Gastrocnemius medialis (tissue), 4 donors: ENCODE results near the gene PPP2R5C. TPM values are rescaled to one million over a fixed set of nuclear protein-coding genes. Genes with fewer than 3 reads are reported as not detected.

ENCODE experiments used
- ATAC-seq, 2 donors: fragments of 150-250 bp; one replicate each; pipeline ENCODE4 v1.9.1; 2016
- DNase-seq, 2 donors: peaks; one replicate each; pipeline ENCODE4 v3.0.0-alpha.2; 2019
- H3K27ac ChIP-seq, 4 donors: fragments of 200-600 bp; sonication (generic); 1 replicate in 1 of 4; 2 replicates in 3 of 4; pipeline ENCODE4 v1.5.1; 2016 to 2018; ENCODE audit warnings: mild to moderate bottlenecking in 2 of 4, moderate library complexity in 1 of 4
- H3K27me3 ChIP-seq, 3 donors: fragments of 200-600 bp; sonication (generic) in 2 of 3; 1 replicate in 1 of 3; 2 replicates in 2 of 3; pipeline versions ENCODE4 v1.5.1 to v1.6.0; 2016 to 2019; ENCODE audit warnings: mild to moderate bottlenecking in 1 of 3, moderate library complexity in 1 of 3
- H3K36me3 ChIP-seq, 2 donors: fragments of 200-600 bp; sonication (generic) in 1 of 2; one replicate each; pipeline ENCODE4 v1.5.1; 2017 to 2018
- H3K4me1 ChIP-seq, 2 donors: fragments of 200-600 bp; sonication (generic) in 1 of 2; one replicate each; pipeline ENCODE4 v1.5.1; 2016 to 2017; ENCODE audit warnings: mild to moderate bottlenecking in 2 of 2
- H3K4me3 ChIP-seq, 4 donors: fragments of 200-600 bp; sonication (generic) in 3 of 4; 1 replicate in 1 of 4; 2 replicates in 3 of 4; pipeline ENCODE4 v1.5.1; 2016 to 2019; ENCODE audit warnings: mild to moderate bottlenecking in 2 of 4
- H3K9me3 ChIP-seq, 3 donors: fragments of 200-600 bp; sonication (generic) in 2 of 3; 1 replicate in 1 of 3; 2 replicates in 2 of 3; pipeline ENCODE4 v1.5.1; 2016 to 2019
- POLR2A ChIP-seq, 2 donors: fragments of 450-650 bp; IDR thresholded peaks; one replicate each; pipeline ENCODE4 v1.6.1; 2017; ENCODE audit warnings: antibody characterized with exemption in 2 of 2, mild to moderate bottlenecking in 2 of 2, moderate library complexity in 2 of 2
- in situ Hi-C, 4 donors: fragments of 200-750 bp; cut with MboI; loops; one replicate each; pipeline versions ENCODE4 v1.15.0 to v1.8.0; 2017; ENCODE audit warnings: low sequenced_read_pairs in 4 of 4
- intact Hi-C: fragments of 100-400 bp; cut with DNase I; formaldehyde crosslinking; loops from one replicate; pipeline ENCODE4 v1.15.1; 2023; ENCODE audit warnings: low total_unique reads
- total RNA-seq, 4 donors: library from RNA; depleted of rRNA; stranded (reverse); fragments of >200 nt; gene quantifications; one replicate each; pipeline versions ENCODE4 v1.1.0 to v1.2.3, GENCODE V29; 2016
- TF ChIP-seq, protein P1 (sequence below), 5 experiments: fragments of 450-650 bp in 3 of 5; fragments of 200-600 bp in 2 of 5; sonication (generic) in 2 of 5; IDR thresholded peaks in 4 of 5; conservative IDR thresholded peaks in 1 of 5; 1 replicate in 4 of 5; 2 replicates in 1 of 5; pipeline ENCODE4 v1.5.1; 2016 to 2019; ENCODE audit warnings: antibody characterized with exemption in 5 of 5, mild to moderate bottlenecking in 3 of 5, moderate library complexity in 3 of 5

The PPP2R5C gene
- total RNA-seq, 4 donors from 2014 or later: 35.4 to 65.9 (median 49.3) TPM

DNA sequence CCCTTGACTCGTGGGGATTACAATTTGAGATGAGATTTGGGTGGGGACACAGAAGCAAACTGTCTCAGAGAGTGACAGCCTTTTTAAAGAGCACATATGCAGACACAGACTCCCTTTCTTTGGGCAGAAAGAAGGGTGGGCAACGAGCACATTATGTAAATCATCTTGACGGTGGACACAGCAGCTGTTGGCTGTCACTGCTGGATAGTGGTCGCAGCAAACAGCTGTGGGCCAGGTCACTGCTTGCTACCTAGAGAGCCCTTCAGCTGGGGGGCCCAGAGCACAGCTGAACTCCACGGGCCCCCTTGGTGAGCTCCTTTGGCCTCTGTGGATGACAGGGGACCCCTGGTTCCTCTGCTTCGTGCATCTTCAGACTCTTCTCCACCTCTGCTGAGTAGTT, 23.1 kb downstream of the PPP2R5C start:
- Histone ChIP-seq H3K4me3 (no peak overlapping the region), H3K36me3 (no peaks in the 10 kb centered on the region), H3K27ac (no peak overlapping the region), H3K27me3 (no peaks in the 10 kb centered on the region), H3K9me3 (no peaks in the 10 kb centered on the region), H3K4me1 (peaks cover 4 to 20% of the 10 kb centered on the region in 2 donors)
- intact Hi-C loops: no loop called here
- in situ Hi-C loops: no loop called here
- TF ChIP-seq, protein P1, sequence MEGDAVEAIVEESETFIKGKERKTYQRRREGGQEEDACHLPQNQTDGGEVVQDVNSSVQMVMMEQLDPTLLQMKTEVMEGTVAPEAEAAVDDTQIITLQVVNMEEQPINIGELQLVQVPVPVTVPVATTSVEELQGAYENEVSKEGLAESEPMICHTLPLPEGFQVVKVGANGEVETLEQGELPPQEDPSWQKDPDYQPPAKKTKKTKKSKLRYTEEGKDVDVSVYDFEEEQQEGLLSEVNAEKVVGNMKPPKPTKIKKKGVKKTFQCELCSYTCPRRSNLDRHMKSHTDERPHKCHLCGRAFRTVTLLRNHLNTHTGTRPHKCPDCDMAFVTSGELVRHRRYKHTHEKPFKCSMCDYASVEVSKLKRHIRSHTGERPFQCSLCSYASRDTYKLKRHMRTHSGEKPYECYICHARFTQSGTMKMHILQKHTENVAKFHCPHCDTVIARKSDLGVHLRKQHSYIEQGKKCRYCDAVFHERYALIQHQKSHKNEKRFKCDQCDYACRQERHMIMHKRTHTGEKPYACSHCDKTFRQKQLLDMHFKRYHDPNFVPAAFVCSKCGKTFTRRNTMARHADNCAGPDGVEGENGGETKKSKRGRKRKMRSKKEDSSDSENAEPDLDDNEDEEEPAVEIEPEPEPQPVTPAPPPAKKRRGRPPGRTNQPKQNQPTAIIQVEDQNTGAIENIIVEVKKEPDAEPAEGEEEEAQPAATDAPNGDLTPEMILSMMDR (IDR thresholded peaks at IDR 0.05 in 4 of 5, conservative IDR thresholded peaks at IDR 0.05 in 1 of 5): no peak
- TF ChIP-seq POLR2A (IDR thresholded peaks at IDR 0.05): no peak
- DNase-seq: no peak
- ATAC-seq: no peak

DNA sequence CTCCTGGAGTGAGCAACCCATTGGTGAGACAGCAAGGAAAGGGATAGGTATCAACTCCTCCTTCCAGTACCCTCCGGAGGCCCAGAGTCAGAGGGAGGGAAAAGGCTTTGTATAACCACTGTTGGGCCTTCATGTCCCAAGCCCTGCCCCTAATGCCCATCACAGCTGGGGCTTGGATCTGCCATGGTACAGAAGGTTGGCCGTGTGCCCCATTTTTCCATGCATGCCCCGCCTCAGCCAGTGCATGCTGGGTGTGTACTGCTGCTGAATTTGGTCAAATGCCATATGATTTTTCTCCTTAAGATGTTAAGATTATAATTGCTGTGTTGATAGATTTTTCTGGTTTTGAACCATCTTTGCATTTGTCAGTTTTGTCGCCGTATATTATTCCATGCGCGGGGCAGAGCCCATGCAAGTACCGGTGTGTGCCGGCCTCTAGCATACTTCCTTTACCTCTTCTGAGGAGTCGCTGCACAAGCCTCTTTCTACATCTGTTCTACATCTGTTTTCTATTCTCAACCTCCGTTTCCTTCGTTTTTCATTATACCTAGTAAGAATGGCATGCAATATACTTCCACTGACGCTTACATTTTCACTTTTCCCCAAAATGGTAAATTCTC, 26.6 kb downstream of the PPP2R5C start:
- intact Hi-C loops (no loop called here), in situ Hi-C loops (no loop called here)
- DNase-seq (no peak), ATAC-seq (no peak)
- no peaks in the 10 kb centered on the region for H3K9me3 ChIP-seq
- H3K27me3 ChIP-seq: no peaks in the 10 kb centered on the region
- H3K4me1 ChIP-seq: peaks cover 11 to 12% of the 10 kb centered on the region in 2 donors
- H3K36me3 ChIP-seq: no peaks in the 10 kb centered on the region
- no peak overlapping the region for H3K27ac ChIP-seq
- no peak overlapping the region for H3K4me3 ChIP-seq
- TF ChIP-seq POLR2A (IDR thresholded peaks at IDR 0.05): no peak
- TF ChIP-seq, protein P1 (IDR thresholded peaks at IDR 0.05 in 4 of 5, conservative IDR thresholded peaks at IDR 0.05 in 1 of 5): no peak

DNA sequence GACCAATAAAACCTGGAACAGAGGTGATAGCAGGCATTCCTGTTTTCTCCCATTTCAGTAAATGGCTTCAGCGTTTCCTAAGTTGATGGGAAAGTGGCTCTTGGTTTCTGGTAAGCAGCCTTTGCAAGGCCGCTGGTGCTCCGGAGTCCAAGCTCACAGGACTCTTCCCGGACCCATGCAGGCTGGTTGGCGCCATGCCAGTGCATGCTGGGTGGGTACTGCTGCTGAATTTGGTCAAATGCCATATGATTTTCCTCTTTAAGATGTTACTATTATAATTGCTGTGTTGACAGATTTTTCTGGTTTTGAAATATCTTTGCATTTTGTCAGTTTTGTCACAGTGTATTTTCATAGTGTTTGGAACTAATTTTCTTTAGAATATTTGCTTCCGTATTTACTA, 27.7 kb downstream of the PPP2R5C start:
- H3K27ac ChIP-seq: no peak overlapping the region
- no peaks in the 10 kb centered on the region for H3K9me3 ChIP-seq
- no peak overlapping the region for H3K4me3 ChIP-seq
- intact Hi-C loops: no loop called here
- in situ Hi-C loops: no loop called here
- H3K4me1 ChIP-seq: peaks cover 11 to 12% of the 10 kb centered on the region in 2 donors
- H3K36me3 ChIP-seq: no peaks in the 10 kb centered on the region
- no peaks in the 10 kb centered on the region for H3K27me3 ChIP-seq
- no peak for DNase-seq
- TF ChIP-seq, protein P1 (IDR thresholded peaks at IDR 0.05 in 4 of 5, conservative IDR thresholded peaks at IDR 0.05 in 1 of 5): no peak
- ATAC-seq: no peak

DNA sequence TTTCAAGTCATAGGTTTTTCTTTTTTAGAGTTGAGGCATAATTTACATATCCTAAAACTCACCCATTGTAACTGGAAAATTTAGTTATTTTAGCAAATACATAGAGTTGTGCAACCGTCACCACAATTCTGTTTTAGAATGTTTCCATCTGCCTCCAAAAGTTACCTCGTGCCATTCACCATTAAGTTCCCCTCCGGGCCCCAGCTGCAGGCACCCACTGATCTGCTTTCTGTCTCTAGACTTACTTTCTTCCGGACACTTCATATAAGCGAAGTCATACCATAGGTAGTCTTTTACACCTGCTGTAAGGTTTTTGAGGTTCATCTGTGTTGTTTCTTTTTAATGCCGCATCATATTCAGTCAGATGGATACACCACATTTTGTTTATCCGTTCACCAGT, 28.7 kb downstream of the PPP2R5C start:
- Histone ChIP-seq H3K4me3 (no peak overlapping the region), H3K27ac (no peak overlapping the region), H3K9me3 (no peaks in the 10 kb centered on the region), H3K36me3 (no peaks in the 10 kb centered on the region), H3K27me3 (no peaks in the 10 kb centered on the region), H3K4me1 (peaks cover 11 to 12% of the 10 kb centered on the region in 2 donors)
- intact Hi-C loops: no loop called here
- ATAC-seq: no peak
- TF ChIP-seq, protein P1 (IDR thresholded peaks at IDR 0.05 in 4 of 5, conservative IDR thresholded peaks at IDR 0.05 in 1 of 5): no peak
- no peak for TF ChIP-seq POLR2A (IDR thresholded peaks at IDR 0.05)
- in situ Hi-C loops: no loop called here
- DNase-seq: no peak
